HEK293 (cell line): ENCODE data around the gene PITRM1.

Source experiments
- BCL11A ChIP-seq: fragments of 450-650 bp; formaldehyde crosslinking; IDR thresholded peaks from 2 replicates; pipeline ENCODE4 v1.5.1; 2016; ENCODE audit warnings: low read depth, missing biosample characterization, missing genetic modification characterization
- CTCF ChIP-seq: fragments of 450-650 bp; formaldehyde crosslinking; IDR thresholded peaks from 2 replicates; pipeline ENCODE4 v1.5.1; 2016; ENCODE audit warnings: missing biosample characterization, missing genetic modification characterization
- FEZF1 ChIP-seq: fragments of 450-650 bp; formaldehyde crosslinking; IDR thresholded peaks from 2 replicates; pipeline ENCODE4 v1.5.1; 2016; ENCODE audit warnings: missing biosample characterization, missing genetic modification characterization
- MYNN ChIP-seq: fragments of 450-650 bp; formaldehyde crosslinking; IDR thresholded peaks from 2 replicates; pipeline ENCODE4 v1.5.1; 2016; ENCODE audit warnings: missing biosample characterization, missing genetic modification characterization, borderline replicate concordance
- PATZ1 ChIP-seq: fragments of 450-650 bp; formaldehyde crosslinking; IDR thresholded peaks from 2 replicates; pipeline ENCODE4 v1.5.1; 2016; ENCODE audit warnings: missing biosample characterization, missing genetic modification characterization
- PRDM10 ChIP-seq: fragments of 450-650 bp; formaldehyde crosslinking; IDR thresholded peaks from 2 replicates; pipeline ENCODE4 v1.5.1; 2016; ENCODE audit warnings: missing biosample characterization, missing genetic modification characterization
- YY1 ChIP-seq: fragments of 450-650 bp; formaldehyde crosslinking; IDR thresholded peaks from 2 replicates; pipeline ENCODE4 v1.5.1; 2018; ENCODE audit warnings: missing biosample characterization, missing genetic modification characterization
- ZIC2 ChIP-seq: fragments of 450-650 bp; formaldehyde crosslinking; IDR thresholded peaks from 2 replicates; pipeline ENCODE4 v1.5.1; 2016; ENCODE audit warnings: missing biosample characterization, missing genetic modification characterization
- ZNF354C ChIP-seq: fragments of 450-650 bp; formaldehyde crosslinking; IDR thresholded peaks from 2 replicates; pipeline ENCODE4 v1.5.1; 2016; ENCODE audit warnings: missing biosample characterization, missing genetic modification characterization, low read depth, borderline replicate concordance
- ZNF398 ChIP-seq: fragments of 450-650 bp; formaldehyde crosslinking; IDR thresholded peaks from 2 replicates; pipeline ENCODE4 v1.5.1; 2017; ENCODE audit warnings: missing biosample characterization, missing genetic modification characterization
- ZNF560 ChIP-seq: fragments of 450-650 bp; formaldehyde crosslinking; IDR thresholded peaks from 2 replicates; pipeline ENCODE4 v1.5.1; 2017; ENCODE audit warnings: missing biosample characterization, missing genetic modification characterization, borderline replicate concordance

- no peak for TF ChIP-seq CTCF (tag by site-specific recombination)
- no peak for TF ChIP-seq MYNN (tag by site-specific recombination)
- no peak for TF ChIP-seq FEZF1 (tag by site-specific recombination)
- no peak for TF ChIP-seq BCL11A
- no peak for TF ChIP-seq ZNF398 (tag by site-specific recombination)
- no peak for TF ChIP-seq ZIC2
- no peak for TF ChIP-seq YY1 (tag by site-specific recombination)
- TF ChIP-seq ZNF560 (tag by site-specific recombination): no peak
- TF ChIP-seq ZNF354C (tag by site-specific recombination): no peak
- no peak for TF ChIP-seq PRDM10 (tag by site-specific recombination)
- no peak for TF ChIP-seq PATZ1 (tag by site-specific recombination)
Observed at GRCh38 chr10:3105166-3105565, 67.4 kb downstream of the PITRM1 start.
